Activated CD8-positive, alpha-beta T cell treated with anti-CD3 and anti-CD28 coated beads, Interleukin-2, amount 10 ng/mL, durations not matched to agents 7 days and 5 days (primary cell): ENCODE measurements around the gene NRARP. TPM values are rescaled to one million over a fixed set of nuclear protein-coding genes. Genes with fewer than 3 reads are reported as not detected.

Experiments used
- ATAC-seq: fragments of 150-1000 bp; cut with Tn5 transposase; one replicate; pipeline ENCODE4 v1.10.0; 2021; ENCODE audit warnings: moderate library complexity
- CTCF ChIA-PET: fragments of 350-600 bp; sonication (Branson Sonifier 250); formaldehyde crosslinking; loops from one replicate; lab custom pipeline; 2021; ENCODE audit warnings: antibody characterized with exemption; lab: Charles Lee
- POLR2A ChIA-PET: fragments of 350-600 bp; sonication (Branson Sonifier 250); formaldehyde crosslinking; loops from one replicate; lab custom pipeline; 2021; ENCODE audit warnings: antibody characterized with exemption; lab: Charles Lee
- DNase-seq: peaks from one replicate; pipeline ENCODE4 v3.0.0-alpha.2; 2020
- H3K27ac Mint-ChIP-seq: one replicate; pipeline ENCODE4 v1.8.0; 2021; ENCODE audit warnings: mild to moderate bottlenecking, mixed read lengths
- H3K27me3 Mint-ChIP-seq: one replicate; pipeline ENCODE4 v1.8.0; 2021; ENCODE audit warnings: low read depth, mixed read lengths
- H3K36me3 Mint-ChIP-seq: one replicate; pipeline ENCODE4 v1.8.0; 2021; ENCODE audit warnings: low read depth, mixed read lengths
- H3K4me1 Mint-ChIP-seq: one replicate; pipeline ENCODE4 v1.8.0; 2021; ENCODE audit warnings: low read depth, mixed read lengths
- H3K4me3 Mint-ChIP-seq: one replicate; pipeline ENCODE4 v1.8.0; 2021; ENCODE audit warnings: mild to moderate bottlenecking, mixed read lengths
- H3K9me3 Mint-ChIP-seq: one replicate; pipeline ENCODE4 v1.8.0; 2022; ENCODE audit warnings: mixed read lengths; ENCODE audit not compliant: insufficient read depth
- total RNA-seq, 2 experiments: library from RNA; stranded (reverse); gene quantifications; one replicate each; pipeline ENCODE4 v1.2.3, GENCODE V29; 2021

The NRARP gene
- total RNA-seq, 2 experiments from 2014 or later, result 1.4 to 1.5 TPM

GRCh38 chr9:137294681-137295237 lies 7.3 kb downstream of the NRARP start:
- Mint-ChIP-seq H3K27ac (no peak overlapping the region), H3K4me3 (no peak overlapping the region), H3K4me1 (peaks cover 14% of the 10 kb centered on the region), H3K27me3 (peaks cover 33% of the 10 kb centered on the region), H3K9me3 (no peaks in the 10 kb centered on the region), H3K36me3 (no peaks in the 10 kb centered on the region)
- ChIA-PET CTCF (interaction anchor here (0.8 to 2.0 kb wide), 3 partner anchors 26 to 128 kb away, joined by 3 to 6 read pairs (median 4); partner anchors contain the start of gene EXD3), POLR2A (no interaction called here)
- ATAC-seq, result peak; percentile 30
- peak; percentile 45 for DNase-seq

- no peak overlapping the region for H3K27ac Mint-ChIP-seq
- ChIA-PET POLR2A (no interaction called here), CTCF (interaction anchor here (0.8 to 2.0 kb wide), 4 partner anchors 13 to 128 kb away, joined by 3 to 6 read pairs (median 4); partner anchors contain the start of gene EXD3)
- peaks cover 30% of the 10 kb centered on the region for H3K27me3 Mint-ChIP-seq
- no peaks in the 10 kb centered on the region for H3K9me3 Mint-ChIP-seq
- H3K4me3 Mint-ChIP-seq, result no peak overlapping the region
- DNase-seq (peak; percentile 46), ATAC-seq (no peak)
- H3K4me1 Mint-ChIP-seq, result peaks cover 14% of the 10 kb centered on the region
- no peaks in the 10 kb centered on the region for H3K36me3 Mint-ChIP-seq
Observed at GRCh38 chr9:137294091-137294680, 7.9 kb downstream of the NRARP start.

GRCh38 chr9:137293482-137294090 lies 8.5 kb downstream of the NRARP start:
- POLR2A ChIA-PET, result no interaction called here
- CTCF ChIA-PET, result interaction anchor here (0.8 to 2.0 kb wide), 4 partner anchors 12 to 129 kb away, joined by 3 to 6 read pairs (median 4); partner anchors contain the start of gene EXD3
- ATAC-seq, result no peak

GRCh38 chr9:137293094-137293481 lies 9.0 kb downstream of the NRARP start:
- Mint-ChIP-seq H3K36me3 (no peaks in the 10 kb centered on the region), H3K9me3 (no peaks in the 10 kb centered on the region), H3K4me3 (no peak overlapping the region), H3K4me1 (peaks cover 14% of the 10 kb centered on the region), H3K27ac (no peak overlapping the region), H3K27me3 (peaks cover 22% of the 10 kb centered on the region)
- ATAC-seq (no peak), DNase-seq (no peak)
- POLR2A ChIA-PET, result no interaction called here
- CTCF ChIA-PET, result interaction anchor here (1.0 to 1.6 kb wide), 2 partner anchors 11 to 28 kb away, joined by 3 to 4 read pairs; no protein-coding TSS in a partner anchor

More at GRCh38 chr9:137293482-137294090, 8.5 kb downstream of the NRARP start:
- Mint-ChIP-seq H3K36me3 (no peaks in the 10 kb centered on the region), H3K4me1 (peaks cover 14% of the 10 kb centered on the region), H3K4me3 (no peak overlapping the region), H3K27ac (no peak overlapping the region), H3K9me3 (no peaks in the 10 kb centered on the region), H3K27me3 (peaks cover 26% of the 10 kb centered on the region)
- no peak for DNase-seq

- Mint-ChIP-seq H3K4me1 (peaks cover 9% of the 10 kb centered on the region), H3K4me3 (no peak overlapping the region), H3K36me3 (peaks cover 2% of the 10 kb centered on the region), H3K27ac (no peak overlapping the region), H3K27me3 (peaks cover 7% of the 10 kb centered on the region), H3K9me3 (no peaks in the 10 kb centered on the region)
- DNase-seq, result peak; percentile 54
- ChIA-PET CTCF (interaction anchor here (0.6 to 1.8 kb wide), 16 partner anchors 10 to 241 kb away, joined by 3 to 9 read pairs (median 4); partner anchors contain the start of genes EXD3 and NOXA1), POLR2A (interaction anchor here (0.7 kb wide), 1 partner anchor 46 kb away, joined by 3 read pairs; no protein-coding TSS in a partner anchor)
- ATAC-seq, result peak; percentile 77
Observed at GRCh38 chr9:137286975-137287383, 15.1 kb downstream of the NRARP start.

GRCh38 chr9:137281345-137282116 lies 20.5 kb downstream of the NRARP start:
- DNase-seq, result no peak
- Mint-ChIP-seq H3K27me3 (peaks cover 3% of the 10 kb centered on the region), H3K9me3 (no peaks in the 10 kb centered on the region), H3K36me3 (peaks cover 2% of the 10 kb centered on the region), H3K4me3 (no peak overlapping the region), H3K4me1 (peaks cover 21% of the 10 kb centered on the region), H3K27ac (no peak overlapping the region)
- POLR2A ChIA-PET, result interaction anchor here (0.9 kb wide), 2 partner anchors 27 to 41 kb away, joined by 3 read pairs; no protein-coding TSS in a partner anchor
- ATAC-seq, result no peak
- CTCF ChIA-PET, result interaction anchor here (0.9 to 1.6 kb wide), 2 partner anchors 12 to 25 kb away, joined by 3 read pairs; no protein-coding TSS in a partner anchor

- POLR2A ChIA-PET, result interaction anchor here (0.6 kb wide), 1 partner anchor 25 kb away, joined by 3 read pairs; no protein-coding TSS in a partner anchor
- CTCF ChIA-PET, result interaction anchor here (1.3 kb wide), 1 partner anchor 21 kb away, joined by 4 read pairs; the partner anchor contains the start of gene NRARP
- Mint-ChIP-seq H3K27ac (no peak overlapping the region), H3K36me3 (peaks cover 2% of the 10 kb centered on the region), H3K4me3 (no peak overlapping the region), H3K27me3 (peaks cover 3% of the 10 kb centered on the region), H3K9me3 (no peaks in the 10 kb centered on the region), H3K4me1 (peaks cover 22% of the 10 kb centered on the region)
- no peak for DNase-seq
- no peak for ATAC-seq
Observed at GRCh38 chr9:137280474-137281344, 21.4 kb downstream of the NRARP start.

- H3K36me3 Mint-ChIP-seq, result peaks cover 2% of the 10 kb centered on the region
- H3K27ac Mint-ChIP-seq, result no peak overlapping the region
- CTCF ChIA-PET, result interaction anchor here (1.3 kb wide), 1 partner anchor 22 kb away, joined by 4 read pairs; the partner anchor contains the start of gene NRARP
- DNase-seq, result no peak
- no peak overlapping the region for H3K4me3 Mint-ChIP-seq
- peaks cover 26% of the 10 kb centered on the region for H3K4me1 Mint-ChIP-seq
- POLR2A ChIA-PET, result interaction anchor here (0.6 kb wide), 1 partner anchor 24 kb away, joined by 3 read pairs; no protein-coding TSS in a partner anchor
- peaks cover 3% of the 10 kb centered on the region for H3K27me3 Mint-ChIP-seq
- ATAC-seq, result no peak
- H3K9me3 Mint-ChIP-seq, result no peaks in the 10 kb centered on the region
Observed at GRCh38 chr9:137279741-137280473, 22.2 kb downstream of the NRARP start.

- Mint-ChIP-seq H3K27me3 (peaks cover 3% of the 10 kb centered on the region), H3K36me3 (peaks cover 7% of the 10 kb centered on the region), H3K27ac (no peak overlapping the region), H3K9me3 (no peaks in the 10 kb centered on the region), H3K4me3 (no peak overlapping the region), H3K4me1 (peaks cover 26% of the 10 kb centered on the region)
- CTCF ChIA-PET, result interaction anchor here (1.3 kb wide), 1 partner anchor 23 kb away, joined by 4 read pairs; the partner anchor contains the start of gene NRARP
- ATAC-seq, result no peak
- POLR2A ChIA-PET, result no interaction called here
- no peak for DNase-seq
Observed at GRCh38 chr9:137278721-137279711, 23.1 kb downstream of the NRARP start.
